Bronchial epithelial cell (primary cell): ENCODE data around the gene CD248. TPM values are rescaled to one million over a fixed set of nuclear protein-coding genes. Genes with fewer than 3 reads are reported as not detected.
"Not testable (repeated sequence)": the region's sequence is repeated elsewhere in the genome, so short reads cannot be mapped to it uniquely, and the experiment has no call there.

Experiments used
- DNase-seq: peaks from one replicate; pipeline ENCODE4 v3.0.0-alpha.2; 2010; ENCODE audit warnings: low read depth
- FAIRE-seq: peaks from 2 replicates; lab custom pipeline; 2011; peaks lifted over from hg19 to GRCh38; lab: Jason Lieb, UNC
- H3K27me3 ChIP-seq: 2 replicates; pipeline ENCODE4 v1.5.1; 2011; ENCODE audit warnings: low read length; ENCODE audit not compliant: control insufficient read depth, insufficient read depth
- H3K36me3 ChIP-seq: 2 replicates; pipeline ENCODE4 v1.5.1; 2011; ENCODE audit warnings: low read length; ENCODE audit not compliant: control insufficient read depth, insufficient read depth
- H3K4me3 ChIP-seq: 2 replicates; pipeline ENCODE4 v1.5.1; 2011; ENCODE audit warnings: mild to moderate bottlenecking, low read depth, low read length, control low read depth
- total RNA-seq: library from RNA; depleted of rRNA; stranded (reverse); fragments of >200 nt; gene quantifications from 2 replicates; pipeline ENCODE4 v1.2.1, GENCODE V29; 2014
- TF ChIP-seq, protein P1 (sequence below): IDR thresholded peaks from 2 replicates; pipeline ENCODE4 v1.5.1; 2011; ENCODE audit warnings: mild to moderate bottlenecking, moderate library complexity, low read length, control low read depth, inconsistent platforms; ENCODE audit not compliant: insufficient read depth, severe bottlenecking

CD248 gene
- total RNA-seq, 1 donor from 2014 or later = under 0.01 TPM

DNA sequence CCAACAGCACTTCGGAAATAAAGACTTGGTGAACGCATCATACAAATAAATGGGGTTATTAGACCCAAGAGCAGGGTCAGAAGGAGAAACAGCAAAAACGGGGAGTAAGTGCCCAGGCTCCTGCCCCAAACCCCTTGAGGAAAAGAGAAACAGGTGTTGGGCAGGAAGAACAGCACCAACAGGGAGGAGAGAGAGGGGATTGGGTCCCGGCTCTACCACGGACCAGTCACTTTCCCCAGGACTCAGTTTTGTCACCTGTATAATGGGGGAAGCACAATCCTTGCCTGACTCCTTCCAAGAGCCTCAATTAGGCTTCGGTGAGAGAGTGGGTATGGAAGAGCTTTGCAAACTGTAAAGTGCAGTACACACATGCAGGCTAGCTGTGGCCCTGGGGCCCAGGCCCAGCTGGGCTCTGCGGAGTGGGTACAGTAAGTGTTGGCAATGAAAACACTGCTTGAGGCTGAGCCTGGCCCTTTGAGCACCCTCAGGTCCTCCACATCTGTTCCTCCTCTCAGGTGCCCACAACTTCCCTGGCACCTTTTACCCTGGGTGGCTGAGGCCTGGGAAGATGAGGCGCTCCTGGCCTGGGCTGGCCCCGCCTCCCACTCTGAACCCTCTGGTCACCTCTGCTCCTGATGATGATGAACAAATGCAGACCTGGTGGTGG lies 45.8 kb upstream of the CD248 start:
- Histone ChIP-seq H3K36me3 (no peaks in the 10 kb centered on the region), H3K4me3 (no peak overlapping the region), H3K27me3 (no peaks in the 10 kb centered on the region)
- TF ChIP-seq, protein P1, sequence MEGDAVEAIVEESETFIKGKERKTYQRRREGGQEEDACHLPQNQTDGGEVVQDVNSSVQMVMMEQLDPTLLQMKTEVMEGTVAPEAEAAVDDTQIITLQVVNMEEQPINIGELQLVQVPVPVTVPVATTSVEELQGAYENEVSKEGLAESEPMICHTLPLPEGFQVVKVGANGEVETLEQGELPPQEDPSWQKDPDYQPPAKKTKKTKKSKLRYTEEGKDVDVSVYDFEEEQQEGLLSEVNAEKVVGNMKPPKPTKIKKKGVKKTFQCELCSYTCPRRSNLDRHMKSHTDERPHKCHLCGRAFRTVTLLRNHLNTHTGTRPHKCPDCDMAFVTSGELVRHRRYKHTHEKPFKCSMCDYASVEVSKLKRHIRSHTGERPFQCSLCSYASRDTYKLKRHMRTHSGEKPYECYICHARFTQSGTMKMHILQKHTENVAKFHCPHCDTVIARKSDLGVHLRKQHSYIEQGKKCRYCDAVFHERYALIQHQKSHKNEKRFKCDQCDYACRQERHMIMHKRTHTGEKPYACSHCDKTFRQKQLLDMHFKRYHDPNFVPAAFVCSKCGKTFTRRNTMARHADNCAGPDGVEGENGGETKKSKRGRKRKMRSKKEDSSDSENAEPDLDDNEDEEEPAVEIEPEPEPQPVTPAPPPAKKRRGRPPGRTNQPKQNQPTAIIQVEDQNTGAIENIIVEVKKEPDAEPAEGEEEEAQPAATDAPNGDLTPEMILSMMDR = no peak
- FAIRE-seq (no peak), DNase-seq (no peak)

DNA sequence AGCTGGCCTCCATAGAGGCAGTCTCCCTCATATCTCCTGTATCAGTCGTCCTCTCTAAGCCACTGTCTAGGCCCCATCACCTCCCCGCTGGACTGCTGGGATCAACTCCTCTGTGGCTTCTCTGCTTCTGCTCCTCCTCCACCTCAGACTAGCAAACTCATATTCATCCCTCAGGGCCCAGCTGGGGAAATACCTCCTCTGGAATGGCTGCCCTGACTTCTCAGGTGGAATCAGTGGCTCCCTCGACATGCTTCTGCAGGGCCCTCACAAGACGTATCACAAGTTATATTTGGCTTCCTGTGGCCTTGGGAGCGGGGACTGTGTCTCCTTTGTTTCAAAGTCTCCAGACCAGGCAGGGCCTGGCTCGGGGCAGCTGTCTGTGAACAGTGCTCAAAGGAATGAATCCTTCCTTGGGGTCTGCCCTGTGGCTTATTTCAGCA lies 44.7 kb upstream of the CD248 start:
- no peak overlapping the region for H3K4me3 ChIP-seq
- FAIRE-seq (no peak), DNase-seq (no peak)
- no peaks in the 10 kb centered on the region for H3K27me3 ChIP-seq
- H3K36me3 ChIP-seq = no peaks in the 10 kb centered on the region
- TF ChIP-seq, protein P1 = no peak

DNA sequence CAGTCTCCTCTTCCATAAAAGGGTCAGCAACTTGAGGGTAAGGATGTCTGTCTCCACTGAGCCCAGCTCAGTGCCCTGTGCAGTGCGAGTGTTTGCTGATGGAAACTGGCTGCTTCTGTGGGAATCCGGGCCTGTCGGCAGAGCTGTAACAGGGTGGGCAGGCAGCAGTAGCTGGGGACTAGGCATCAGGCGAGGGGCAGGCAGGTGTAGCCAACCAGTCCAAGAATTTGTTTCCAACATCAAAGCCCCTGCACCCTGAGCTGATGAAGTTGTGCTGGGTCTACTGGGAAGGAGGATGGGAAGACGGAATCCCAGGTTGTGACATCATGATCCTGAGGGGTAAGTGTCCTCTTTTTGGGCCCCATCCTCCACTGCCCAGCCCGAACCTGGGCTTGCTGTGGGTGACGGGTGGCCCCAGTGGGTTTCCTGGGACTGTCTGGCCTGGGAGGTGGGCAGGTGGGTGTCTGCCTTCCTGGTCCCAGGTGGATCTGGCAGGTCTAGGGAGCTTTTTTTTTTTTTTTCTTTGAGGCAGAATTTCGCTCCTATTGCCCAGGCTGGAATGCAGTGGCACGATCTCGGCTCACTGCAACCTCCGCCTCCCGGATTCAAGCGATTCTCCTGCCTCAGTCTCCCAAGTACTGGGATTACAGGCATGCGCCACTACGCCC lies 43.7 kb upstream of the CD248 start:
- no peak overlapping the region for H3K4me3 ChIP-seq
- no peaks in the 10 kb centered on the region for H3K27me3 ChIP-seq
- TF ChIP-seq, protein P1 = no peak
- DNase-seq (no peak), FAIRE-seq (no peak)
- H3K36me3 ChIP-seq = no peaks in the 10 kb centered on the region

DNA sequence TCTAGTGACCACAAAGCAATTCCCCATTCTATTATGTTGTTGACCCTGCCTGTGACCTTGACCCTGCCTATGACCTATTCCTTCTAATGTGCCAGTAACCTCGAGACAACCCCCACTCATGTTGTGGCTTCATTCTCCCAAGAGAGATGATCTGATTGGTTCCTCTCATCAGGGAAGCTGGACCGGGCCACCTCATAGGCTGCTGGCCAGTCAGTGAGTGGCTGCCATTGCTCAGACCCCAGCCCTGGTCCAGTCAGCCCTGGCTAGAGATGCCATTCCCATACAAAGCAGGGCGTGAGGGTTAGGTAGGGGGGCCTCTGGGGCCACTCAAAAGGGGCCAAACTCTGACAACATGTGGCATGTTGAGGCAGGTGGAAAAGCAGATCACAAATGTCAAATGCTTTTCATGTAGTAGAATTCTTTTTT lies 42.8 kb upstream of the CD248 start:
- Histone ChIP-seq H3K27me3 (no peaks in the 10 kb centered on the region), H3K4me3 (no peak overlapping the region), H3K36me3 (no peaks in the 10 kb centered on the region)
- FAIRE-seq (no peak), DNase-seq (no peak)
- TF ChIP-seq, protein P1 = no peak

DNA sequence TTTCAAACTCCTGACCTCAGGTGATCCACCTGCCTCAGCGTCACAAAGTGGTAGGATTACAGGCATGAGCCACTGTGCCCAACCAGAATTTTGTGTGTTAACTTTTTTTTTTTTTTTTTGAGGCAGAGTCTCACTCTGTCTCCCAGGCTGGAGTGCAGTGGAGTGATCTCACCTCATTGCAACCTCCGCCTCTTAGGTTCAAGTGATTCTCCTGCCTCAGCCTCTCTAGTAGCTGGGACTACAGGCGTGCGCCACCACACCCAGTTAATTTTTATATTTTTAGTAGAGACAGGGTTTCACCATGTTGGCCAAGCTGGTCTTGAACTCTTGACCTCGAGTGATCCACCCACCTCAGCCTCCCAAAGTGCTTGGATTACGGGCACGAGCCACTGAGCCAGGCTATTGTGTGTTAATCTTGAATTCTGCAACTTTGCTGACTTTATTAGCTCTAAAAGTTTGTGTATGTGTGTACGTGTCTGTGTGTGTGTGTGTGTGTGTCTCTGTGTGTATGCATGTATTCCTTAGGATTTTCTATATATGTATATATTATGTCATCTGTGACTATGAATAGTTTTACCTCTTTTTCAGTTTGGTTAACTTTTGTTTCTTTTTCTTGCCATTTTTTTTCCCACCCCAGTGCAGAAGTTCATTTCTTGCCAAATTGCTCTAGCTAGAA lies 33.9 kb upstream of the CD248 start:
- H3K4me3 ChIP-seq, DNase-seq, H3K36me3 ChIP-seq, FAIRE-seq, H3K27me3 ChIP-seq: not testable (repeated sequence)

DNA sequence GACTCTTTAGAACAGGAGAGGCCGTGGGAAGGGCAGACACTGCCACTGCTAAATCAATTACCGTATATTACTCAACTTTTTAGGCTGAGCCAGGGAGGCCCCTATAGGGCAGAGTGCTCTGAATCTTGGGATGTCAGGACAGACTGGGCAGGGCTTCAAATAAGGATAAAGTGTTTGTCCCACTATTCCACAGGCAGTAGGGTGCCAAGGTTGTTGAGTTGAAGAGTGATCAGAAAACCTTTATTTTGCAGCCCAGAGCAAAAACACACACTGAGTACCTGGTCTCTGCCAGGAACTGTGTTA lies 32.2 kb upstream of the CD248 start:
- Histone ChIP-seq H3K27me3 (no peaks in the 10 kb centered on the region), H3K36me3 (no peaks in the 10 kb centered on the region), H3K4me3 (no peak overlapping the region)
- no peak for DNase-seq
- no peak for FAIRE-seq
- TF ChIP-seq, protein P1 = no peak
